Natural killer cell (primary cell): ENCODE data around the gene ZNF19. TPM values are rescaled to one million over a fixed set of nuclear protein-coding genes. Genes with fewer than 3 reads are reported as not detected.

Source experiments
- ATAC-seq, 3 donors: fragments of 150-1000 bp in 2 of 3; fragments of 200-7000 bp in 1 of 3; cut with Tn5 transposase; 1 replicate in 1 of 3; 2 replicates in 2 of 3; pipeline ENCODE4 v1.10.0; 2021; ENCODE audit warnings: mild to moderate bottlenecking in 2 of 3, moderate library complexity in 2 of 3
- DNase-seq, 2 donors: peaks; one replicate each; pipeline versions ENCODE4 v3.0.0 to v3.0.0-alpha.2; 2013 to 2021; ENCODE audit warnings: mixed read lengths in 1 of 2
- H3K27ac ChIP-seq: one replicate; pipeline ENCODE4 v1.5.1; 2013; ENCODE audit warnings: mild to moderate bottlenecking, low read length
- H3K27me3 ChIP-seq: one replicate; pipeline ENCODE4 v1.6.1; 2013; ENCODE audit warnings: low read length; ENCODE audit not compliant: control insufficient read depth, insufficient read depth
- H3K36me3 ChIP-seq: one replicate; pipeline ENCODE4 v1.6.1; 2013; ENCODE audit warnings: low read length; ENCODE audit not compliant: control insufficient read depth, insufficient read depth
- H3K4me1 ChIP-seq: one replicate; pipeline ENCODE4 v1.6.1; 2013; ENCODE audit warnings: low read length; ENCODE audit not compliant: control insufficient read depth, insufficient read depth
- H3K4me3 ChIP-seq: one replicate; pipeline ENCODE4 v1.5.1; 2013; ENCODE audit warnings: low read length
- H3K9me3 ChIP-seq: one replicate; pipeline ENCODE4 v1.6.1; 2013; ENCODE audit warnings: low read length; ENCODE audit not compliant: control insufficient read depth, insufficient read depth
- H3K27ac Mint-ChIP-seq, 2 donors: one replicate each; pipeline ENCODE4 v1.8.0; 2022; ENCODE audit warnings: mild to moderate bottlenecking in 2 of 2, mixed read lengths in 2 of 2, moderate library complexity in 1 of 2
- H3K27me3 Mint-ChIP-seq, 2 donors: one replicate each; pipeline ENCODE4 v1.8.0; 2022; ENCODE audit warnings: low read depth in 2 of 2, mixed read lengths in 2 of 2
- H3K36me3 Mint-ChIP-seq: one replicate; pipeline ENCODE4 v1.8.0; 2022; ENCODE audit warnings: mixed read lengths
- H3K4me1 Mint-ChIP-seq, 2 donors: one replicate each; pipeline ENCODE4 v1.8.0; 2022; ENCODE audit warnings: mixed read lengths in 2 of 2
- H3K4me3 Mint-ChIP-seq: one replicate; pipeline ENCODE4 v1.8.0; 2022; ENCODE audit warnings: mild to moderate bottlenecking, moderate library complexity, mixed read lengths
- H3K9me3 Mint-ChIP-seq, 2 donors: one replicate each; pipeline ENCODE4 v1.8.0; 2022; ENCODE audit warnings: mixed read lengths in 2 of 2
- CTCF ChIP-seq: fragments of 200-600 bp; IDR thresholded peaks from one replicate; pipeline ENCODE4 v1.8.0; 2022; ENCODE audit warnings: antibody characterized with exemption
- WGBS: methylation state at CpG from one replicate; pipeline ENCODE4 v1.1.7; 2013; ENCODE audit warnings: missing lambda C conversion rate; ENCODE audit not compliant: insufficient coverage; 5-methylcytosine and 5-hydroxymethylcytosine counted together
- intact Hi-C: fragments of 100-400 bp; cut with micrococcal nuclease; formaldehyde crosslinking; loops from one replicate; pipeline ENCODE4 v1.14.2; 2022
- total RNA-seq, 4 donors: library from RNA; stranded (reverse); fragments of 120-200 nt in 1 of 4; gene quantifications; one replicate each; pipeline versions ENCODE4 v1.2.3 to v1.2.4, GENCODE V29; 2013 to 2022

The ZNF19 gene
- total RNA-seq, 3 donors from 2014 or later (not counting 1 experiment from before 2014, with no cell fraction given) = 3.4 to 6.1 (median 3.6) TPM

GRCh38 chr16:71436473-71436872, 52.7 kb downstream of the ZNF19 start:
- 71% methylated on average over 7 of the region's 7 CpGs for WGBS
- TF ChIP-seq CTCF = no peak
- Mint-ChIP-seq H3K4me1 (no peaks in the 10 kb centered on the region), H3K9me3 (no peaks in the 10 kb centered on the region), H3K36me3 (no peaks in the 10 kb centered on the region), H3K27me3 (peaks cover 7 to 12% of the 10 kb centered on the region in 2 donors), H3K27ac (no peak overlapping the region), H3K4me3 (no peak overlapping the region)
- ATAC-seq = no peak
- no peak overlapping the region for H3K27ac ChIP-seq
- no peak for DNase-seq
- no peak overlapping the region for H3K4me3 ChIP-seq
- H3K36me3 ChIP-seq = no peaks in the 10 kb centered on the region
- H3K4me1 ChIP-seq = no peaks in the 10 kb centered on the region
- intact Hi-C loops = no loop called here
- no peaks in the 10 kb centered on the region for H3K9me3 ChIP-seq
- H3K27me3 ChIP-seq = no peaks in the 10 kb centered on the region

- no peaks in the 10 kb centered on the region for H3K27me3 ChIP-seq
- TF ChIP-seq CTCF = no peak
- no peak overlapping the region for H3K4me3 Mint-ChIP-seq
- no peaks in the 10 kb centered on the region for H3K36me3 Mint-ChIP-seq
- H3K9me3 Mint-ChIP-seq = no peaks in the 10 kb centered on the region
- no peaks in the 10 kb centered on the region for H3K9me3 ChIP-seq
- H3K27me3 Mint-ChIP-seq = peaks cover 7 to 21% of the 10 kb centered on the region in 2 donors
- DNase-seq (no peak), ATAC-seq (no peak)
- no peak overlapping the region for H3K27ac Mint-ChIP-seq
- intact Hi-C loops = no loop called here
- 72% methylated on average over 6 of the region's 6 CpGs for WGBS
- no peak overlapping the region for H3K4me3 ChIP-seq
- H3K36me3 ChIP-seq = no peaks in the 10 kb centered on the region
- H3K4me1 ChIP-seq = no peaks in the 10 kb centered on the region
- H3K4me1 Mint-ChIP-seq = no peaks in the 10 kb centered on the region
- no peak overlapping the region for H3K27ac ChIP-seq
Observed at GRCh38 chr16:71432906-71433305, 56.2 kb downstream of the ZNF19 start.

DNA sequence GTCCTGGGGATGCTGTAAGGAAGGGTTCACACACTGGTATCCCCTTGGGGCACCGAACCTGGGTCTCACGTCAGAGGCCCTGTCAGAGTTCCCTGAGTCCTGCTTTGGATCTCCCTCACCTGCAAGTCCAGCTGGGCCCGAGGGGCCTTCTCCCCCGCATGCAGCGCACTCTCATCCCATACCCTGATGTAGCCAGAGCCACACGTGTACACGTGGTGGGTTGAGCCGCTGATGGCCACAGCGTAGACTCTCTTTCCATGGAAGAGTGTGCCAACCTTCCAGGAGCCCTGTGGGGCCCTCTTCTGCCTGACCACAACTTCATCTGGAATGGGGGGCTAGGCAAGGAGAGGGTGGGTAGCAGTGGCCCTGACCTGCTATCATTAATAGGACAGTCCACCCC, 57.1 kb downstream of the ZNF19 start:
- ATAC-seq (no peak), DNase-seq (no peak)
- 89% methylated on average over 9 of the region's 9 CpGs for WGBS
- peaks cover 4 to 20% of the 10 kb centered on the region in 2 donors for H3K27me3 Mint-ChIP-seq
- Histone ChIP-seq H3K36me3 (no peaks in the 10 kb centered on the region), H3K27me3 (no peaks in the 10 kb centered on the region), H3K9me3 (no peaks in the 10 kb centered on the region), H3K4me1 (no peaks in the 10 kb centered on the region), H3K27ac (no peak overlapping the region), H3K4me3 (no peak overlapping the region)
- no peak overlapping the region for H3K4me3 Mint-ChIP-seq
- H3K36me3 Mint-ChIP-seq = no peaks in the 10 kb centered on the region
- H3K9me3 Mint-ChIP-seq = no peaks in the 10 kb centered on the region
- intact Hi-C loops = no loop called here
- H3K27ac Mint-ChIP-seq = no peak overlapping the region
- no peak for TF ChIP-seq CTCF
- no peaks in the 10 kb centered on the region for H3K4me1 Mint-ChIP-seq

DNA sequence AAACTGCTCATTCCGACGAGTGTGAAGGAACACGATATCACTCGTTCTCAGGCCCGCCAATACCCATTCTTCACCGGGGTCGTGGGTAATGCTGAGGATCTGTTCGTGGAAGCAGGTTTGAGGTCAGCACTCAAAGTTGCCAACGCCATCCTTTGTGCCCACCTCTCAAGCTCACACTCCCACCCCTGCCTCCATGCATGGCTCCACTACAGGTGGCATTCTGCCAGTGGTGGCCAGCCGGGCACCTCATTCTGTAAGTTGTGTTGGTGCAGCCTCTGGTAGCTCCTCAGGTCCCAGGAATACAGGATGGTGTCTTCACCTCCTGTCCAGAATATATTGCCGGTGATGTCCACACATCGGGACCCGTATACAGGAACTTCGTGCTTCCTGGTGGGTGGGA, 57.9 kb downstream of the ZNF19 start:
- H3K4me1 Mint-ChIP-seq = no peaks in the 10 kb centered on the region
- H3K27me3 Mint-ChIP-seq = peaks cover 12 to 28% of the 10 kb centered on the region in 2 donors
- no peak overlapping the region for H3K27ac Mint-ChIP-seq
- H3K4me1 ChIP-seq = no peaks in the 10 kb centered on the region
- DNase-seq = no peak
- no peak overlapping the region for H3K4me3 Mint-ChIP-seq
- no peak overlapping the region for H3K27ac ChIP-seq
- no peak overlapping the region for H3K4me3 ChIP-seq
- WGBS = 90% methylated on average over 14 of the region's 14 CpGs
- no peaks in the 10 kb centered on the region for H3K9me3 Mint-ChIP-seq
- intact Hi-C loops = no loop called here
- no peak for ATAC-seq
- H3K36me3 Mint-ChIP-seq = no peaks in the 10 kb centered on the region
- no peaks in the 10 kb centered on the region for H3K9me3 ChIP-seq
- TF ChIP-seq CTCF = no peak
- no peaks in the 10 kb centered on the region for H3K36me3 ChIP-seq
- no peaks in the 10 kb centered on the region for H3K27me3 ChIP-seq
